ENCODE data around the gene PCDHGB1.

Gene PCDHGB1

DNA sequence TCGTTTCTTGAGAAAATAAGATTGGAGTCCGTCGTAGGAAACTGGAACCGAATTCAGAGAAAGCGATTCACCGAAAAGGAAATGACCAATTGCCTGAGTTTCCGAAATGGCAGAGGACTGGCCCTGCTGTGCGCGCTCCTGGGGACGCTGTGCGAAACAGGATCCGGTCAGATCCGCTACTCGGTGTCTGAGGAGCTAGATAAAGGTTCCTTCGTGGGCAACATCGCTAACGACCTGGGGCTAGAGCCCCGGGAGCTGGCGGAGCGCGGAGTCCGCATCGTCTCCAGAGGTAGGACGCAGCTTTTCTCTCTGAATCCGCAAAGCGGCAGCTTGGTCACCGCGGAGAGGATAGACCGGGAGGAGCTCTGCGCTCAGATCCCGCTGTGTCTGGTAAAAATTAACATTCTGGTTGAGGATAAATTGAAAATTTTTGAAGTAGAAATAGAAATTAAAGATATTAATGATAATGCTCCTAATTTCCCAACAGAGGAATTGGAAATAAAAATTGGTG, 5.9 kb upstream of the PCDHGB1 start:
- in situ Hi-C loops (cut with HindIII; ENCODE audit: low sequenced_read_pairs), result loop anchor here (25.0 kb wide), 1 partner anchor 168 kb away; no protein-coding TSS in a partner anchor

- in situ Hi-C loops (cut with HindIII; ENCODE audit: low sequenced_read_pairs), result loop anchor here (25.0 kb wide), 1 partner anchor 167 kb away; no protein-coding TSS in a partner anchor
Measured at GRCh38 chr5:141345327-141345726, 4.6 kb upstream of the PCDHGB1 start.

DNA sequence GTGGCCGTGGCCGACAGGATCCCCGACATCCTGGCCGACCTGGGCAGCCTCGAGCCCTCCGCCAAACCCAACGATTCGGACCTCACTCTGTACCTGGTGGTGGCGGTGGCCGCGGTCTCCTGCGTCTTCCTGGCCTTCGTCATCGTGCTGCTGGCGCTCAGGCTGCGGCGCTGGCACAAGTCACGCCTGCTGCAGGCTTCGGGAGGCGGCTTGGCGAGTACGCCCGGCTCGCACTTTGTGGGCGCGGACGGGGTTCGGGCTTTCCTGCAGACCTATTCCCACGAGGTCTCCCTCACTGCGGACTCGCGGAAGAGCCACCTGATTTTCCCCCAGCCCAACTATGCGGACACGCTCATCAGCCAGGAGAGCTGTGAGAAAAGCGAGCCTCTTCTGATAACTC, 3.9 kb upstream of the PCDHGB1 start:
- in situ Hi-C loops (cut with HindIII; ENCODE audit: low sequenced_read_pairs), result loop anchor here (25.0 kb wide), 1 partner anchor 166 kb away; no protein-coding TSS in a partner anchor

- in situ Hi-C loops (cut with HindIII; ENCODE audit: low sequenced_read_pairs), result no loop called here
Measured at GRCh38 chr5:141351591-141351990, 1.7 kb downstream of the PCDHGB1 start.

DNA sequence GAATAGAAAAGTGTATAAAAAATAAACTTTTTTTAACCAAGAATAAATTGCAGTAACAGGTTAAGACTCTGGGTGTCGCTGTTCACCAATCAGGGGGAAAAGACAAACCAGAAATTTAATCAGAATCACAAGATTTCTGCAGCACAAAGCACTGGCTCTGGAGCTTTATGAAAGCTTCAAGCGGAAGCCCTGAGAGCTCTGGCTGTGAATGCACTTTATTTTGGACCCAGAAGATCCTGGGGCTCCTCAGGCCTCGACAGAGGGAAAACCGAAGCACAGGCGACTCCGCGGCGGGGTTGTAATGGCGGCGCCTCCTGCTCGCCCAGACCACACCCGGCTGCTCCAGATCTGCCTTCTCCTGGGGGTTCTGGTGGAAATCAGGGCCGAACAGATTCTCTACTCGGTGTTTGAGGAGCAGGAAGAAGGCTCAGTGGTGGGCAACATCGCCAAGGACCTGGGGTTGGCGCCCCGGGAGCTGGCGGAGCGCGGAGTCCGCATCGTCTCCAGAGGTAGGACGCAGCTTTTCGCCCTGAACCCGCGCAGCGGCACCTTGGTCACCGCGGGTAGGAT, 5.1 kb downstream of the PCDHGB1 start, which contains the start of gene PCDHGA4:
Gene PCDHGA4, plus strand, starts transcription at position 122 of the 570 bp plus-strand sequence. Its CDS starts 87 bp downstream, at position 209.
- in situ Hi-C loops (cut with HindIII; ENCODE audit: low sequenced_read_pairs), result no loop called here

GRCh38 chr5:141355641-141356040, 5.7 kb downstream of the PCDHGB1 start:
- in situ Hi-C loops (cut with HindIII; ENCODE audit: low sequenced_read_pairs), result no loop called here

DNA sequence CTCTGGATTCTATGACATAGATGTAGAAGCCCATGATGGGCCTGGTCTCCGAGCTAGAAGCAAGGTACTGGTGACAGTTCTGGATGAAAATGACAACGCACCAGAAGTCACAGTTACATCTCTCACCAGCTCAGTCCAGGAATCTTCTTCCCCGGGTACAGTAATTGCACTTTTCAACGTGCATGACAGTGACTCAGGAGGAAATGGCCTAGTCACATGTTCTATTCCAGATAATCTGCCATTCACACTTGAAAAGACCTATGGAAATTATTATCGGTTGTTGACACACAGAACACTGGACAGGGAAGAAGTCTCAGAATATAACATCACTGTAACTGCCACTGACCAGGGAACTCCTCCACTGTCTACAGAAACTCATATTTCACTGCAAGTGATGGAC, 6.2 kb downstream of the PCDHGB1 start:
- in situ Hi-C loops (cut with HindIII; ENCODE audit: low sequenced_read_pairs), result no loop called here

- in situ Hi-C loops (cut with HindIII; ENCODE audit: low sequenced_read_pairs), result no loop called here
Measured at GRCh38 chr5:141356950-141357349, 7.1 kb downstream of the PCDHGB1 start.

DNA sequence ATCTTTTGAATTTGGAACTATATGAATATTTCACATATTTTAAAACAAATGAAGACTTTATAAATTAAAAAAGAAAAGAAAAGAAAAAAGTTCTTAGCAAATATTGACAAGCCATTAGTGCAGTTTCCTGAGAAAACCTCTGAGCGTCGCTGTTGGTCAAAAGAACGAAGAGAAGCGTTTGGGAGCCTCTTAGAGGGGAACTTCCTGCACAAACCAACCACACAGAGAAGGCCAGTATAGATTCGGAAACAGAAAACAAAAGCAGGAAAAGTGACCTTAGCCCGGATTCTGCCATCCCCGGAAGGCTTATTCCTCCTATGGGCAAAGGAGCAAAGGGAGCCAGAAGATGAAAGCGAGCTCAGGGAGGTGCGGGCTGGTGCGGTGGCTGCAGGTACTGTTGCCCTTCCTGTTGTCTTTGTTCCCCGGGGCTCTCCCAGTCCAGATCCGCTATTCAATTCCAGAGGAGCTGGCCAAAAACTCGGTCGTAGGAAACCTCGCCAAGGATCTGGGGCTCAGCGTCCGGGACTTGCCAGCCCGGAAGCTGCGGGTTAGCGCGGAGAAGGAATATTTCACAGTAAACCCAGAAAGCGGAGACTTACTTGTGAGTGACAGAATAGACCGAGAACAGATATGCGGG, 10.0 kb downstream of the PCDHGB1 start, which contains the start of gene PCDHGB2:
Gene PCDHGB2, plus strand, starts transcription at position 205 of the 637 bp plus-strand sequence. Its CDS starts 142 bp downstream, at position 347.
- in situ Hi-C loops (cut with HindIII; ENCODE audit: low sequenced_read_pairs), result no loop called here

DNA sequence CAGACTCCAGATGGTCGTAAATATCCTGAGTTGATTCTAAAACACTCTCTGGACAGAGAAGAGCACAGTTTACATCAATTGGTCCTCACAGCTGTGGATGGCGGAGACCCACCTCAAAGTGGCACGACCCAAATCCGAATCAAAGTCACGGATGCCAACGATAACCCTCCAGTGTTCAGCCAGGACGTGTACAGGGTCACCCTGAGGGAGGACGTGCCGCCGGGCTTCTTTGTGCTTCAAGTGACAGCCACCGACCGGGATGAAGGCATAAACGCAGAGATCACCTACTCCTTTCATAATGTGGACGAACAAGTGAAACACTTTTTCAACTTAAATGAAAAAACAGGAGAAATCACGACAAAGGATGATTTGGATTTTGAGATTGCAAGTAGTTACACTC, 10.8 kb downstream of the PCDHGB1 start:
- in situ Hi-C loops (cut with HindIII; ENCODE audit: low sequenced_read_pairs), result no loop called here

GRCh38 chr5:141362719-141363118, 12.8 kb downstream of the PCDHGB1 start:
- in situ Hi-C loops (cut with HindIII; ENCODE audit: low sequenced_read_pairs), result no loop called here

- in situ Hi-C loops (cut with HindIII; ENCODE audit: low sequenced_read_pairs), result no loop called here
Measured at GRCh38 chr5:141363952-141364660, 14.2 kb downstream of the PCDHGB1 start, which contains the start of gene PCDHGA5. TSS of gene PCDHGA5 (plus strand) at chr5:141364162. CDS start at chr5:141364331, 169 bp downstream.

GRCh38 chr5:141366016-141366896, 16.4 kb downstream of the PCDHGB1 start:
- in situ Hi-C loops (cut with HindIII; ENCODE audit: low sequenced_read_pairs), result no loop called here

DNA sequence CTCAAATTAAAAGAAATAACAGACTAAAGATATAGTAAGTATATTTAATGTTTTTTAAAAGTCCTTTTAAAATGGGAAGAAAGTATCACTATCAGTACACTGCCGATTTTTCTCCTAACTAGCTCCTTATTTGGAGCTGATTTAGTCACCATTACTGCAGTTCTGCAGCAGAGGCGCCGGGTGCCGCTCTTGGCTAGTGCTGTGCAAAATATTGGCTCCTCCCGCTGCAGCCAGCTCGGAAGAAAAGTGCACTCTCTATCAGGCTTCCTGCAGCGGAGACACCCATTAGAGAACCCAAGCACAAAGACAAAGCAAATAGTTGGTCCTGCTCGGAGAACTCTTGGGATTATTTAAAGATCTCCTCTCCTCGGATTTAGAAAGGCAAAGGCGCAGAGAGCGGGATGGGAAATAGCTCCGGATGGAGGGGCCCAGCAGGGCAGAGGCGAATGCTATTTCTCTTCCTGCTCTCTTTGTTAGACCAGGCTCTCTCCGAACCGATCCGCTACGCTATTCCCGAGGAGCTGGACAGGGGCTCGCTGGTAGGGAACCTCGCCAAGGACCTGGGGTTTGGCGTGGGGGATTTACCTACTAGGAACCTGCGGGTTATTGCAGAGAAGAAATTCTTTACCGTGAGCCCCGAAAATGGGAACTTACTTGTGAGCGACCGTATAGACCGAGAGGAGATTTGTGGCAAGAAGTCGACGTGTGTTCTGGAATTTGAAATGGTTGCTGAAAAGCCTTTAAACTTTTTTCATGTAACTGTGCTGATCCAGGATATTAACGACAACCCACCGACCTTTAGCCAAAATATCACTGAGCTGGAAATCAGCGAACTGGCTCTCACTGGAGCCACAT, 20.3 kb downstream of the PCDHGB1 start, which contains the start of gene PCDHGB3:
Gene PCDHGB3, plus strand, starts transcription at position 249 of the 855 bp plus-strand sequence. Its CDS starts 153 bp downstream, at position 402.
- in situ Hi-C loops (cut with HindIII; ENCODE audit: low sequenced_read_pairs), result no loop called here

DNA sequence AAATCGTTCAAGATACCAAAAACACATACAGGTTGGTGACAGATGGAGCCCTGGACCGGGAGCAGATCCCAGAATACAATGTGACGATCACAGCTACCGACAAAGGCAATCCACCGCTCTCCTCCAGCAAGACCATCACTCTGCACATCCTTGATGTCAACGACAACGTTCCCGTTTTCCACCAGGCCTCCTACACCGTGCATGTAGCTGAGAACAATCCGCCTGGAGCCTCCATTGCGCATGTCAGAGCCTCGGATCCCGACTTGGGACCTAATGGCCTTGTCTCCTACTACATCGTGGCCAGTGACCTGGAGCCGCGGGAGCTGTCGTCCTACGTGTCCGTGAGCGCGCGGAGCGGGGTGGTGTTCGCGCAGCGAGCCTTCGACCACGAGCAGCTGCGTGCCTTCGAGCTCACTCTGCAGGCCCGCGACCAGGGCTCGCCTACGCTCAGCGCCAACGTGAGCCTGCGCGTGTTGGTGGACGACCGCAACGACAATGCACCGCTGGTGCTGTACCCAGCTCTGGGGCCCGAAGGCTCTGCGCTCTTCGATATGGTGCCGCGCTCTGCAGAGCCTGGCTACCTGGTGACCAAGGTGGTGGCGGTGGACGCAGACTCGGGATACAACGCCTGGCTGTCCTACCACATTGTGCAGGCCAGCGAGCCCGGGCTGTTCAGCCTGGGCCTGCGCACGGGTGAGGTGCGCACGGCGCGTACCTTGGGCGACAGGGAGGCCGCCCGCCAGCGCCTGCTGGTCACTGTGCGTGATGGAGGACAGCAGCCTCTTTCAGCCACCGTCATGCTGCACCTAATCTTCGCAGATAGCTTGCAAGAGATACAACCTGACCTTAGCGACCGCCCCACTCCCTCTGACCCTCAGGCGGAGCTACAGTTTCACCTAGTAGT, 21.9 kb downstream of the PCDHGB1 start:
- in situ Hi-C loops (cut with HindIII; ENCODE audit: low sequenced_read_pairs), result no loop called here

DNA sequence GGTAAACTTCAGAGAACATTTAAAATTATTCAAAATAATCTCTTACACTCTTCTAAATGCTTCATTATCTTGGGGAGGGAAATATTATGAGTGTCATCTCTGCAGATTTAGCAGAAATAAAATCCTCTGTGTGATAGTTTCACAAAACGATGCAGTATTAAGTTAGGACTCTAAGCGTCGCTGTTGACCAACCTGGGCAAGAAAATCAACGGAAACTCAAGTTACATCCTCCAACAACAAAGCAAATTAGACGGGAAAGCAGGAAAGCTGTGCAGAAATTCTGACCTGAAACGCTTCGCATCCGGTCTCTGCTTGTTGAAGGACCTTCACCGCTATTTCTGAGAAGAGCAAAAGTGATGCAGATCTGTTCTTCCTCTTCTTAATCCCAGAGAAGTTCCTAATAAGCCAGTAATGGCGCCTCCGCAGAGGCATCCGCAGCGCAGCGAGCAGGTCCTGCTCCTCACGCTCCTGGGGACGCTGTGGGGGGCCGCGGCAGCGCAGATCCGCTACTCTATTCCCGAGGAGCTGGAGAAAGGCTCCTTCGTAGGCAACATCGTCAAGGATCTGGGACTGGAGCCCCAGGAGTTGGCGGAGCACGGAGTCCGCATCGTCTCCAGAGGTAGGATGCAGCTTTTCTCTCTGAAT, 23.9 kb downstream of the PCDHGB1 start, which contains the start of gene PCDHGA6:
Gene PCDHGA6, plus strand, starts transcription at position 219 of the 645 bp plus-strand sequence. Its CDS starts 193 bp downstream, at position 412.
- in situ Hi-C loops (cut with HindIII; ENCODE audit: low sequenced_read_pairs), result no loop called here

DNA sequence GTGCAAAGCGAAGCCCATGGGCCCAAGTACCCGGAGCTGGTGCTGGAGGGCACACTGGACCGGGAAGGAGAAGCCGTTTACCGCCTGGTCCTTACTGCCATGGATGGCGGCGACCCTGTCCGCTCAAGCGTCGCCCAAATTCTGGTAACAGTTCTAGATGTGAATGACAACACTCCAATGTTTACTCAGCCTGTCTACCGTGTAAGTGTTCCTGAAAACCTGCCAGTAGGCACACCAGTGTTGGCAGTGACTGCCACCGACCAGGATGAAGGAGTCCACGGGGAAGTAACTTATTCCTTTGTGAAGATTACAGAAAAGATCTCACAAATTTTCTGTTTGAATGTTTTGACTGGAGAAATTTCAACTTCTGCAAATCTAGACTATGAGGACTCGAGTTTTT, 24.7 kb downstream of the PCDHGB1 start:
- in situ Hi-C loops (cut with HindIII; ENCODE audit: low sequenced_read_pairs), result no loop called here
